HepG2 (cell line): ENCODE measurements around the gene MARCHF2. TPM values are rescaled to one million over a fixed set of nuclear protein-coding genes. Genes with fewer than 3 reads are reported as not detected.

Experiments
- ATAC-seq: fragments of 200-7000 bp; cut with Tn5 transposase; 3 replicates; pipeline ENCODE4 v1.9.1; 2020; ENCODE audit warnings: mild to moderate bottlenecking, moderate library complexity
- BruUV-seq: library from RNA; stranded (reverse); fragments of 400-500 nt; replicated peaks from 2 replicates; lab custom pipeline; 2021; lab: Mats Ljungman, UMichigan
- CTCF ChIA-PET: fragments of 300-600 bp; formaldehyde crosslinking; extraction: SDS; loops from one replicate; lab custom pipeline; 2021; ENCODE audit warnings: low total read pairs, inconsistent platforms, low intra/inter-chr PET ratio; lab: Yijun Ruan, JAX
- POLR2A ChIA-PET: fragments of 350-600 bp; sonication (Branson Sonifier 250); formaldehyde crosslinking; loops from one replicate; lab custom pipeline; 2020; ENCODE audit warnings: antibody characterized with exemption, inconsistent platforms; lab: Yijun Ruan, JAX
- DNase-seq: peaks from one replicate; pipeline ENCODE4 v3.0.0-alpha.2; 2015; ENCODE audit warnings: low spot score
- FAIRE-seq: peaks from 3 replicates; lab custom pipeline; 2011; peaks lifted over from hg19 to GRCh38; lab: Jason Lieb, UNC
- H2AFZ ChIP-seq: one replicate; pipeline ENCODE4 v1.6.1; 2011; ENCODE audit warnings: low read length, inconsistent platforms
- H3K27ac ChIP-seq: fragments of 300-600 bp; 3 replicates; pipeline ENCODE4 v1.8.0; 2011; ENCODE audit warnings: mixed run types, mild to moderate bottlenecking, mixed read lengths, low read length, inconsistent platforms; ENCODE audit not compliant: insufficient read depth; ENCODE audit errors: extremely low read length
- H3K27me3 ChIP-seq, 2 experiments: fragments of 200-600 bp in 1 of 2; 2 replicates in 1 of 2; 3 replicates in 1 of 2; pipeline versions ENCODE4 v1.6.0 to v1.8.0; 2011; ENCODE audit warnings: low read length in 2 of 2, mild to moderate bottlenecking in 2 of 2, moderate library complexity in 2 of 2, inconsistent platforms in 1 of 2; ENCODE audit not compliant: insufficient read depth in 2 of 2, control insufficient read depth in 1 of 2
- H3K36me3 ChIP-seq, 2 experiments: fragments of 200-600 bp in 1 of 2; replicated peaks in 1 of 2; 2 replicates in 1 of 2; 3 replicates in 1 of 2; pipeline versions ENCODE4 v1.5.1 to v1.8.0; 2011; ENCODE audit warnings: low read length in 2 of 2, inconsistent platforms in 1 of 2; ENCODE audit not compliant: insufficient read depth in 2 of 2, control insufficient read depth in 1 of 2
- H3K4me1 ChIP-seq: 2 replicates; pipeline ENCODE4 v1.5.1; 2012; ENCODE audit warnings: low read length, inconsistent platforms; ENCODE audit not compliant: insufficient read depth
- H3K4me2 ChIP-seq: 2 replicates; pipeline ENCODE4 v1.6.0; 2011; ENCODE audit warnings: low read depth, low read length, inconsistent platforms
- H3K4me3 ChIP-seq, 3 experiments: fragments of 200-600 bp in 1 of 3; sonication (generic), shearing (Covaris generic) in 1 of 3; replicated peaks in 1 of 3; 2 replicates each; pipeline ENCODE4 v1.5.1; 2011 to 2016; ENCODE audit warnings: low read length in 3 of 3, inconsistent platforms in 2 of 3, low read depth in 2 of 3, mild to moderate bottlenecking in 2 of 3, control low read depth in 1 of 3, mixed read lengths in 1 of 3; ENCODE audit not compliant: insufficient read depth in 1 of 3
- H3K79me2 ChIP-seq: one replicate; pipeline ENCODE4 v1.6.1; 2011; ENCODE audit warnings: low read length, inconsistent platforms; ENCODE audit not compliant: insufficient read depth
- H3K9ac ChIP-seq: 2 replicates; pipeline ENCODE4 v1.6.0; 2011; ENCODE audit warnings: mild to moderate bottlenecking, low read depth, low read length, inconsistent platforms; ENCODE audit not compliant: insufficient read depth
- H3K9me3 ChIP-seq: 2 replicates; pipeline ENCODE4 v1.5.1; 2012; ENCODE audit warnings: mild to moderate bottlenecking, low read length
- H4K20me1 ChIP-seq: 2 replicates; pipeline ENCODE4 v1.6.0; 2011; ENCODE audit warnings: inconsistent platforms, mild to moderate bottlenecking, low read length, moderate library complexity; ENCODE audit not compliant: insufficient read depth
- GFI1 ChIP-seq: sonication (generic); formaldehyde crosslinking; IDR thresholded peaks from 2 replicates; pipeline ENCODE4 v1.5.0; 2020; ENCODE audit warnings: missing genetic modification reagents, mild to moderate bottlenecking, borderline replicate concordance
- NAIF1 ChIP-seq: sonication (generic); formaldehyde crosslinking; IDR thresholded peaks from 2 replicates; pipeline ENCODE4 v1.5.0; 2020; ENCODE audit warnings: mild to moderate bottlenecking, missing genetic modification reagents, borderline replicate concordance
- TCF12 ChIP-seq, 2 experiments: fragments of 450-650 bp in 1 of 2; sonication (generic) in 1 of 2; formaldehyde crosslinking in 1 of 2; IDR thresholded peaks; 2 replicates each; pipeline versions ENCODE4 v1.6.1 to v1.8.0; 2017 to 2022; ENCODE audit warnings: antibody characterized with exemption in 1 of 2, mild to moderate bottlenecking in 1 of 2, missing genetic modification reagents in 1 of 2, moderate library complexity in 1 of 2
- ZMYM4 ChIP-seq: sonication (generic); formaldehyde crosslinking; IDR thresholded peaks from 2 replicates; pipeline ENCODE4 v1.8.1; 2023; ENCODE audit warnings: mild to moderate bottlenecking, missing genetic modification reagents
- ZNF761 ChIP-seq: sonication (generic); formaldehyde crosslinking; conservative IDR thresholded peaks from 2 replicates; pipeline ENCODE4 v1.4.0; 2020; ENCODE audit warnings: mild to moderate bottlenecking, missing genetic modification reagents
- WGBS: methylation state at CpG from one replicate; pipeline ENCODE4 v1.1.6; 2017; ENCODE audit warnings: low lambda C conversion rate; 5-methylcytosine and 5-hydroxymethylcytosine counted together
- in situ Hi-C: cut with HindIII; loops from 2 replicates; pipeline ENCODE4 v1.10.0; 2017; ENCODE audit warnings: low pct_unique_long_range_greater_than_20kb; ENCODE audit not compliant: extremely low pct_ligation_motif_present
- intact Hi-C: fragments of 100-400 bp; cut with micrococcal nuclease; formaldehyde crosslinking; loops from one replicate; pipeline ENCODE4 v1.10.0; 2022; ENCODE audit not compliant: unreplicated experiment
- polyA plus RNA-seq, 8 experiments: library from polyadenylated mRNA; depleted of rRNA in 3 of 8; stranded (reverse) in 7 of 8; unstranded in 1 of 8; fragments of >200 nt; fragmentation: Illumina TruSeq in 4 of 8; extraction: Trizol in 4 of 8; gene quantifications; 2 replicates each; pipeline versions ENCODE4 v1.2.1 to v1.2.3, GENCODE V29; 2011 to 2016; ENCODE audit warnings: low read depth in 4 of 8, missing spikeins in 1 of 8, mixed read lengths in 1 of 8; ENCODE audit not compliant: insufficient read depth in 1 of 8
- total RNA-seq, 5 experiments: library from RNA; depleted of rRNA; stranded (reverse); fragments of >200 nt; fragmentation: Illumina TruSeq; extraction: Trizol; gene quantifications; 2 replicates each; pipeline ENCODE4 v1.2.3, GENCODE V29; 2016; ENCODE audit warnings: low read depth in 1 of 5
- TF ChIP-seq, protein P1 (sequence below): sonication (generic); formaldehyde crosslinking; IDR thresholded peaks from 2 replicates; pipeline ENCODE4 v1.4.0; 2020; ENCODE audit warnings: mild to moderate bottlenecking, missing genetic modification reagents
- TF ChIP-seq, protein P2 (sequence below): sonication (generic); formaldehyde crosslinking; IDR thresholded peaks from 2 replicates; pipeline ENCODE4 v1.5.1; 2020; ENCODE audit warnings: mild to moderate bottlenecking, missing genetic modification reagents, moderate library complexity
- TF ChIP-seq, protein P3 (sequence below): sonication (generic); formaldehyde crosslinking; IDR thresholded peaks from 2 replicates; pipeline ENCODE4 v1.4.0; 2020; ENCODE audit warnings: missing genetic modification reagents, mild to moderate bottlenecking, borderline replicate concordance
- TF ChIP-seq, protein P4 (sequence below): sonication (generic); formaldehyde crosslinking; IDR thresholded peaks from 2 replicates; pipeline ENCODE4 v1.5.0; 2020; ENCODE audit warnings: mild to moderate bottlenecking, missing genetic modification reagents
- TF ChIP-seq, protein P5 (sequence below): sonication (generic); formaldehyde crosslinking; IDR thresholded peaks from 2 replicates; pipeline ENCODE4 v1.5.0; 2020; ENCODE audit warnings: mild to moderate bottlenecking, missing genetic modification reagents

MARCHF2 gene
- total and polyA plus RNA-seq, 2 of the 13 experiments (the other 11 are each of a cell fraction or from before 2014, with no cell fraction given): 12.7 to 13.0 TPM

DNA sequence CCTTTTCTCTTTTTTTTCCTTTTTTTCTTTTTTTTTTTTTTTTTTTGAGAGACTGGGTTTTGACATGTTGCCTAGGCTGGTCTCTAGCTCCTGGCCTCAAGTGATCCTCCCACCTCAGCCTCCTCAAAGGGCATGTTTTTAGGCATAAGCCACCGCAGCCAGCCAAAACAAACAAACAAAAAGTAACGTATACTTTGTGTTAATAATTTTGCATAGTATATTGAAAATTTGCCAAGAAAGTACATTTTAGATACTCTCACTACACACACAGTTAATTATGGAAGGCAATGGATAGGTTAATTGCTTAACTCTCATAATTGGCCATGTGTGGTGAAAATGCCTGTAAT is 24.5 kb upstream of the MARCHF2 start:
- intact Hi-C loops (loop anchor here (1.0 kb wide), 1 partner anchor 14 kb away; no protein-coding TSS in a partner anchor), in situ Hi-C loops (no loop called here)
- Histone ChIP-seq H3K4me2 (peak overlapping the region; percentile 72), H3K36me3 (no peaks in the 10 kb centered on the region), H3K27me3 (no peaks in the 10 kb centered on the region), H3K9me3 (no peaks in the 10 kb centered on the region), H3K4me1 (peaks cover 72% of the 10 kb centered on the region), H3K79me2 (peaks cover 28% of the 10 kb centered on the region), H3K9ac (peak overlapping the region; percentile 75), H4K20me1 (peaks cover 5% of the 10 kb centered on the region), H2AFZ (no peak overlapping the region), H3K27ac (peak overlapping the region; percentile 89), H3K4me3 (peak overlapping the region in 1 of 3 experiments; percentile 28; a peak in 1 of 6 replicates)
- TF ChIP-seq, protein P1, sequence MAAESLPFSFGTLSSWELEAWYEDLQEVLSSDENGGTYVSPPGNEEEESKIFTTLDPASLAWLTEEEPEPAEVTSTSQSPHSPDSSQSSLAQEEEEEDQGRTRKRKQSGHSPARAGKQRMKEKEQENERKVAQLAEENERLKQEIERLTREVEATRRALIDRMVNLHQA: no peak
- TF ChIP-seq, protein P2, sequence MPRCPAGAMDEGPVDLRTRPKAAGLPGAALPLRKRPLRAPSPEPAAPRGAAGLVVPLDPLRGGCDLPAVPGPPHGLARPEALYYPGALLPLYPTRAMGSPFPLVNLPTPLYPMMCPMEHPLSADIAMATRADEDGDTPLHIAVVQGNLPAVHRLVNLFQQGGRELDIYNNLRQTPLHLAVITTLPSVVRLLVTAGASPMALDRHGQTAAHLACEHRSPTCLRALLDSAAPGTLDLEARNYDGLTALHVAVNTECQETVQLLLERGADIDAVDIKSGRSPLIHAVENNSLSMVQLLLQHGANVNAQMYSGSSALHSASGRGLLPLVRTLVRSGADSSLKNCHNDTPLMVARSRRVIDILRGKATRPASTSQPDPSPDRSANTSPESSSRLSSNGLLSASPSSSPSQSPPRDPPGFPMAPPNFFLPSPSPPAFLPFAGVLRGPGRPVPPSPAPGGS: no peak
- TF ChIP-seq TCF12 (IDR thresholded peaks at IDR 0.05) (no peak), TCF12 (CRISPR knock-in tag; IDR thresholded peaks at IDR 0.05) (0 out of 2 replicates have a peak, but pooled peaks have one; percentile 20), ZMYM4 (CRISPR knock-in tag) (0 out of 2 replicates have a peak, but pooled peaks have one; percentile 1), ZNF761 (CRISPR knock-in tag) (0 out of 2 replicates have a peak, but pooled peaks have one; percentile 6), GFI1 (CRISPR knock-in tag) (0 out of 2 replicates have a peak, but pooled peaks have one; percentile 9), NAIF1 (CRISPR knock-in tag) (0 out of 2 replicates have a peak, but pooled peaks have one; percentile 39)
- TF ChIP-seq, protein P3, sequence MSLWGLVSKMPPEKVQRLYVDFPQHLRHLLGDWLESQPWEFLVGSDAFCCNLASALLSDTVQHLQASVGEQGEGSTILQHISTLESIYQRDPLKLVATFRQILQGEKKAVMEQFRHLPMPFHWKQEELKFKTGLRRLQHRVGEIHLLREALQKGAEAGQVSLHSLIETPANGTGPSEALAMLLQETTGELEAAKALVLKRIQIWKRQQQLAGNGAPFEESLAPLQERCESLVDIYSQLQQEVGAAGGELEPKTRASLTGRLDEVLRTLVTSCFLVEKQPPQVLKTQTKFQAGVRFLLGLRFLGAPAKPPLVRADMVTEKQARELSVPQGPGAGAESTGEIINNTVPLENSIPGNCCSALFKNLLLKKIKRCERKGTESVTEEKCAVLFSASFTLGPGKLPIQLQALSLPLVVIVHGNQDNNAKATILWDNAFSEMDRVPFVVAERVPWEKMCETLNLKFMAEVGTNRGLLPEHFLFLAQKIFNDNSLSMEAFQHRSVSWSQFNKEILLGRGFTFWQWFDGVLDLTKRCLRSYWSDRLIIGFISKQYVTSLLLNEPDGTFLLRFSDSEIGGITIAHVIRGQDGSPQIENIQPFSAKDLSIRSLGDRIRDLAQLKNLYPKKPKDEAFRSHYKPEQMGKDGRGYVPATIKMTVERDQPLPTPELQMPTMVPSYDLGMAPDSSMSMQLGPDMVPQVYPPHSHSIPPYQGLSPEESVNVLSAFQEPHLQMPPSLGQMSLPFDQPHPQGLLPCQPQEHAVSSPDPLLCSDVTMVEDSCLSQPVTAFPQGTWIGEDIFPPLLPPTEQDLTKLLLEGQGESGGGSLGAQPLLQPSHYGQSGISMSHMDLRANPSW (CRISPR knock-in tag): no peak
- TF ChIP-seq, protein P4, sequence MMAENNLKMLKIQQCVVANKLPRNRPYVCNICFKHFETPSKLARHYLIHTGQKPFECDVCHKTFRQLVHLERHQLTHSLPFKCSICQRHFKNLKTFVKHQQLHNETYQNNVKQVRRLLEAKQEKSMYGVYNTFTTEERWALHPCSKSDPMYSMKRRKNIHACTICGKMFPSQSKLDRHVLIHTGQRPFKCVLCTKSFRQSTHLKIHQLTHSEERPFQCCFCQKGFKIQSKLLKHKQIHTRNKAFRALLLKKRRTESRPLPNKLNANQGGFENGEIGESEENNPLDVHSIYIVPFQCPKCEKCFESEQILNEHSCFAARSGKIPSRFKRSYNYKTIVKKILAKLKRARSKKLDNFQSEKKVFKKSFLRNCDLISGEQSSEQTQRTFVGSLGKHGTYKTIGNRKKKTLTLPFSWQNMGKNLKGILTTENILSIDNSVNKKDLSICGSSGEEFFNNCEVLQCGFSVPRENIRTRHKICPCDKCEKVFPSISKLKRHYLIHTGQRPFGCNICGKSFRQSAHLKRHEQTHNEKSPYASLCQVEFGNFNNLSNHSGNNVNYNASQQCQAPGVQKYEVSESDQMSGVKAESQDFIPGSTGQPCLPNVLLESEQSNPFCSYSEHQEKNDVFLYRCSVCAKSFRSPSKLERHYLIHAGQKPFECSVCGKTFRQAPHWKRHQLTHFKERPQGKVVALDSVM: peak; percentile 93
- TF ChIP-seq, protein P5, sequence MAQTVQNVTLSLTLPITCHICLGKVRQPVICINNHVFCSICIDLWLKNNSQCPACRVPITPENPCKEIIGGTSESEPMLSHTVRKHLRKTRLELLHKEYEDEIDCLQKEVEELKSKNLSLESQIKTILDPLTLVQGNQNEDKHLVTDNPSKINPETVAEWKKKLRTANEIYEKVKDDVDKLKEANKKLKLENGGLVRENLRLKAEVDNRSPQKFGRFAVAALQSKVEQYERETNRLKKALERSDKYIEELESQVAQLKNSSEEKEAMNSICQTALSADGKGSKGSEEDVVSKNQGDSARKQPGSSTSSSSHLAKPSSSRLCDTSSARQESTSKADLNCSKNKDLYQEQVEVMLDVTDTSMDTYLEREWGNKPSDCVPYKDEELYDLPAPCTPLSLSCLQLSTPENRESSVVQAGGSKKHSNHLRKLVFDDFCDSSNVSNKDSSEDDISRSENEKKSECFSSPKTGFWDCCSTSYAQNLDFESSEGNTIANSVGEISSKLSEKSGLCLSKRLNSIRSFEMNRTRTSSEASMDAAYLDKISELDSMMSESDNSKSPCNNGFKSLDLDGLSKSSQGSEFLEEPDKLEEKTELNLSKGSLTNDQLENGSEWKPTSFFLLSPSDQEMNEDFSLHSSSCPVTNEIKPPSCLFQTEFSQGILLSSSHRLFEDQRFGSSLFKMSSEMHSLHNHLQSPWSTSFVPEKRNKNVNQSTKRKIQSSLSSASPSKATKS (CRISPR knock-in tag): 0 out of 2 replicates have a peak, but pooled peaks have one; percentile 70
- no peak for DNase-seq
- BruUV-seq: no TSS peak
- CTCF ChIA-PET: no interaction called here
- no peak for ATAC-seq
- no peak for FAIRE-seq
- 34% methylated on average over 2 of the region's 2 CpGs for WGBS
- POLR2A ChIA-PET: interaction anchor here (0.8 to 1.6 kb wide), 2 partner anchors 12 to 14 kb away, joined by 4 to 5 read pairs; no protein-coding TSS in a partner anchor
